Endothelial cell of umbilical vein (primary cell): ENCODE data around the gene CHD9. TPM values are rescaled to one million over a fixed set of nuclear protein-coding genes. Genes with fewer than 3 reads are reported as not detected.

Experiments used
- BruUV-seq: library from RNA; stranded (reverse); fragments of 400-500 nt; replicated peaks from 2 replicates; lab custom pipeline; 2021; lab: Mats Ljungman, UMichigan
- CTCF ChIA-PET: fragments of 300-600, 350-600 bp; sonication (Branson Sonifier 250); formaldehyde crosslinking; loops from one replicate; lab custom pipeline; 2021; ENCODE audit warnings: antibody characterized with exemption, inconsistent platforms; lab: Charles Lee
- POLR2A ChIA-PET: fragments of 300-600, 350-600 bp; sonication (Branson Sonifier 250); formaldehyde crosslinking; loops from one replicate; lab custom pipeline; 2021; ENCODE audit warnings: antibody characterized with exemption, inconsistent platforms; lab: Charles Lee
- DNase-seq: peaks from one replicate; pipeline ENCODE4 v3.0.0-alpha.2; 2011; ENCODE audit warnings: low read depth, low spot score
- FAIRE-seq: peaks from 2 replicates; lab custom pipeline; 2011; peaks lifted over from hg19 to GRCh38; lab: Jason Lieb, UNC
- H2AFZ ChIP-seq: 2 replicates; pipeline ENCODE4 v1.6.0; 2012; ENCODE audit warnings: low read depth, low read length, control low read depth, inconsistent platforms
- H3K27ac ChIP-seq: 2 replicates; pipeline ENCODE4 v1.5.1; 2011; ENCODE audit warnings: low read depth, mild to moderate bottlenecking, control low read depth, low read length, moderate library complexity; ENCODE audit not compliant: insufficient read depth
- H3K27me3 ChIP-seq, 2 experiments: 2 replicates each; pipeline versions ENCODE4 v1.6.0 to v1.6.1; 2011; ENCODE audit warnings: low read length in 2 of 2, mixed read lengths in 1 of 2; ENCODE audit not compliant: control insufficient read depth in 2 of 2, insufficient read depth in 2 of 2
- H3K36me3 ChIP-seq, 2 experiments: 2 replicates in 1 of 2; 3 replicates in 1 of 2; pipeline ENCODE4 v1.5.1; 2011; ENCODE audit warnings: low read length in 2 of 2, mild to moderate bottlenecking in 1 of 2, moderate library complexity in 1 of 2; ENCODE audit not compliant: control insufficient read depth in 2 of 2, insufficient read depth in 2 of 2; ENCODE audit errors: extremely low read depth in 1 of 2
- H3K4me1 ChIP-seq: 3 replicates; pipeline ENCODE4 v1.5.1; 2011; ENCODE audit warnings: mild to moderate bottlenecking, low read length; ENCODE audit not compliant: control insufficient read depth, insufficient read depth; ENCODE audit errors: extremely low read depth
- H3K4me2 ChIP-seq: 2 replicates; pipeline ENCODE4 v1.6.1; 2011; ENCODE audit warnings: low read length, control low read depth, mixed read lengths; ENCODE audit not compliant: insufficient read depth
- H3K4me3 ChIP-seq, 3 experiments: fragments of 200-600 bp in 1 of 3; sonication (generic), shearing (Covaris generic) in 1 of 3; replicated peaks in 1 of 3; 2 replicates each; pipeline ENCODE4 v1.5.1; 2011 to 2016; ENCODE audit warnings: control low read depth in 3 of 3, low read length in 3 of 3, mild to moderate bottlenecking in 2 of 3, inconsistent platforms in 1 of 3, low read depth in 1 of 3, moderate library complexity in 1 of 3; ENCODE audit not compliant: insufficient read depth in 1 of 3
- H3K79me2 ChIP-seq: 2 replicates; pipeline ENCODE4 v1.6.0; 2012; ENCODE audit warnings: low read length, inconsistent platforms; ENCODE audit not compliant: control insufficient read depth, insufficient read depth
- H3K9ac ChIP-seq: replicated peaks from 2 replicates; pipeline ENCODE3; 2011; ENCODE audit warnings: low read length, control low read depth; ENCODE audit not compliant: insufficient read depth; ENCODE audit errors: extremely low read depth
- H3K9me1 ChIP-seq: replicated peaks from 3 replicates; pipeline ENCODE4 v1.6.0; 2011; ENCODE audit warnings: mild to moderate bottlenecking, low read length; ENCODE audit not compliant: control insufficient read depth, insufficient read depth; ENCODE audit errors: extremely low read depth
- H3K9me3 ChIP-seq: replicated peaks from 2 replicates; pipeline ENCODE4 v1.5.1; 2012; ENCODE audit warnings: low read length, inconsistent platforms; ENCODE audit not compliant: control insufficient read depth, insufficient read depth
- H4K20me1 ChIP-seq: replicated peaks from 2 replicates; pipeline ENCODE3; 2011; ENCODE audit warnings: mild to moderate bottlenecking, low read length; ENCODE audit not compliant: control insufficient read depth, insufficient read depth; ENCODE audit errors: extremely low read depth
- CTCF ChIP-seq, 2 donors: IDR thresholded peaks; 1 replicate in 1 of 2; 2 replicates in 1 of 2; pipeline ENCODE4 v1.5.1; 2011; ENCODE audit warnings: low read length in 2 of 2, mild to moderate bottlenecking in 2 of 2, moderate library complexity in 2 of 2, control low read depth in 1 of 2, inconsistent platforms in 1 of 2, low read depth in 1 of 2; ENCODE audit not compliant: insufficient read depth in 1 of 2; ENCODE audit errors: extremely low read depth in 1 of 2
- EZH2 ChIP-seq: IDR thresholded peaks from 2 replicates; pipeline ENCODE4 v1.6.1; 2012; ENCODE audit warnings: borderline replicate concordance, low read depth, mild to moderate bottlenecking, moderate library complexity, low read length, inconsistent platforms; ENCODE audit not compliant: severe bottlenecking
- FOS ChIP-seq: IDR thresholded peaks from 2 replicates; pipeline ENCODE4 v1.6.1; 2011; ENCODE audit warnings: mild to moderate bottlenecking, low read length, moderate library complexity, borderline replicate concordance; ENCODE audit not compliant: insufficient read depth
- GATA2 ChIP-seq: IDR thresholded peaks from 2 replicates; pipeline ENCODE4 v1.7.0; 2011; ENCODE audit warnings: low read depth, mild to moderate bottlenecking, moderate library complexity, mixed read lengths, low read length; ENCODE audit not compliant: insufficient read length, insufficient read depth
- JUN ChIP-seq: IDR thresholded peaks from 2 replicates; pipeline ENCODE4 v1.6.1; 2011; ENCODE audit warnings: borderline replicate concordance, low read depth; ENCODE audit not compliant: insufficient read length, insufficient read depth
- MAX ChIP-seq: IDR thresholded peaks from 2 replicates; pipeline ENCODE4 v1.6.1; 2011; ENCODE audit not compliant: insufficient read depth, insufficient read length
- MYC ChIP-seq: IDR thresholded peaks from one replicate; pipeline ENCODE4 v1.6.1; 2011; ENCODE audit warnings: mild to moderate bottlenecking, low read depth, low read length
- POLR2A ChIP-seq: IDR thresholded peaks from 2 replicates; pipeline ENCODE4 v1.6.1; 2012; ENCODE audit warnings: low read depth, mild to moderate bottlenecking, control low read depth, low read length
- POLR2AphosphoS5 ChIP-seq: IDR thresholded peaks from 2 replicates; pipeline ENCODE4 v1.6.1; 2012; ENCODE audit warnings: low read depth, mild to moderate bottlenecking, control low read depth, low read length, moderate library complexity; ENCODE audit not compliant: insufficient read depth
- dilution Hi-C: fragments of 300-500 bp; cut with MboI; formaldehyde crosslinking; loops from one replicate; pipeline ENCODE4 v1.15.0; 2019; ENCODE audit warnings: low sequenced_read_pairs; ENCODE audit not compliant: extremely low pct_ligation_motif_present
- intact Hi-C: fragments of 100-400 bp; cut with micrococcal nuclease; formaldehyde crosslinking; loops from one replicate; pipeline ENCODE4 v1.10.0; 2022
- polyA plus RNA-seq, 4 experiments: library from polyadenylated mRNA; depleted of rRNA in 3 of 4; stranded (reverse) in 3 of 4; unstranded in 1 of 4; fragments of >200 nt; gene quantifications; 2 replicates each; pipeline versions ENCODE4 v1.2.1 to v1.2.3, GENCODE V29; 2011 to 2012; ENCODE audit warnings: missing spikeins in 1 of 4
- total RNA-seq: library from RNA; stranded (reverse); gene quantifications from 2 replicates; pipeline ENCODE4 v1.2.3, GENCODE V29; 2021

The CHD9 gene
- total and polyA plus RNA-seq, 2 donors (not counting 3 experiments of a cell fraction or from before 2014, with no cell fraction given): 9.9 to 59.2 TPM

- no TSS peak for BruUV-seq
- ChIA-PET POLR2A (no interaction called here), CTCF (interaction anchor here (0.7 kb wide), 1 partner anchor 15 kb away, joined by 3 read pairs; no protein-coding TSS in a partner anchor)
- Histone ChIP-seq H3K9me3 (no peaks in the 10 kb centered on the region), H3K9ac (no peak overlapping the region), H3K27ac (no peak overlapping the region), H4K20me1 (no peaks in the 10 kb centered on the region), H3K4me2 (no peak overlapping the region), H3K4me3 (no peak overlapping the region), H3K79me2 (no peaks in the 10 kb centered on the region), H3K4me1 (no peaks in the 10 kb centered on the region), H3K36me3 (peaks cover 21 to 38% of the 10 kb centered on the region in 2 experiments), H3K27me3 (no peaks in the 10 kb centered on the region), H3K9me1 (no peaks in the 10 kb centered on the region), H2AFZ (no peak overlapping the region)
- DNase-seq (no peak), FAIRE-seq (no peak)
- no peak for TF ChIP-seq JUN
- TF ChIP-seq POLR2A: no peak
- TF ChIP-seq MAX: no peak
- TF ChIP-seq FOS: no peak
- TF ChIP-seq EZH2: no peak
- no peak for TF ChIP-seq MYC
- TF ChIP-seq POLR2AphosphoS5: no peak
- no peak for TF ChIP-seq GATA2
- TF ChIP-seq CTCF (IDR thresholded peaks at IDR 0.05; ENCODE audit: extremely low read depth in 1 of 2, insufficient read depth in 1 of 2, low read depth in 1 of 2, low read length in 2 of 2): no peak
- dilution Hi-C loops: no loop called here
- intact Hi-C loops: no loop called here
Measured at GRCh38 chr16:53304334-53304733, 249.5 kb downstream of the CHD9 start.
